K562 (cell line): ENCODE measurements around the gene NPR2. TPM values are rescaled to one million over a fixed set of nuclear protein-coding genes. Genes with fewer than 3 reads are reported as not detected.

ENCODE experiments used
- ASH1L ChIP-seq: fragments of 450-650 bp; IDR thresholded peaks from 2 replicates; pipeline ENCODE4 v1.6.1; 2018; ENCODE audit warnings: borderline replicate concordance, mild to moderate bottlenecking, low read depth; ENCODE audit not compliant: partially characterized antibody
- ATF6 ChIP-seq: sonication (generic); formaldehyde crosslinking; IDR thresholded peaks from 2 replicates; pipeline ENCODE4 v1.4.0; 2020; ENCODE audit warnings: mild to moderate bottlenecking, missing genetic modification reagents
- ATF7 ChIP-seq: fragments of 450-650 bp; IDR thresholded peaks from 2 replicates; pipeline ENCODE4 v1.7.1; 2014; ENCODE audit warnings: mild to moderate bottlenecking, moderate library complexity
- BACH1 ChIP-seq: fragments of 200-800 bp; sonication (Bioruptor generic); IDR thresholded peaks from 2 replicates; pipeline ENCODE4 v1.6.1; 2016; ENCODE audit warnings: missing genetic modification characterization, missing compliant biosample characterization
- FOXA3 ChIP-seq, 2 experiments: fragments of 450-650 bp in 1 of 2; sonication (generic) in 1 of 2; formaldehyde crosslinking; IDR thresholded peaks in 1 of 2; conservative IDR thresholded peaks in 1 of 2; 2 replicates each; pipeline versions ENCODE4 v1.4.0 to v1.8.0; 2020 to 2022; ENCODE audit warnings: mild to moderate bottlenecking in 2 of 2, missing genetic modification reagents in 1 of 2
- FOXK1 ChIP-seq: sonication (generic); formaldehyde crosslinking; IDR thresholded peaks from 2 replicates; pipeline ENCODE4 v1.8.0; 2022; ENCODE audit warnings: missing genetic modification reagents, mild to moderate bottlenecking, borderline replicate concordance
- GTF2E2 ChIP-seq: fragments of 200-800 bp; sonication (Bioruptor generic); IDR thresholded peaks from 2 replicates; pipeline ENCODE4 v1.6.1; 2016; ENCODE audit warnings: missing genetic modification characterization, missing compliant biosample characterization
- HINFP ChIP-seq: fragments of 450-650 bp; conservative IDR thresholded peaks from 2 replicates; pipeline ENCODE4 v1.6.1; 2016; ENCODE audit warnings: missing genetic modification characterization, low read depth, mild to moderate bottlenecking, control low read depth, missing compliant biosample characterization
- HNRNPL ChIP-seq: fragments of 200-400 bp; formaldehyde crosslinking; IDR thresholded peaks from 2 replicates; pipeline ENCODE4 v1.6.1; 2017; ENCODE audit warnings: low read depth, mild to moderate bottlenecking, low read length
- MCM5 ChIP-seq: fragments of 450-650 bp; IDR thresholded peaks from 2 replicates; pipeline ENCODE4 v1.6.1; 2016; ENCODE audit warnings: low read depth
- NFE2L1 ChIP-seq: fragments of 450-650 bp; IDR thresholded peaks from 2 replicates; pipeline ENCODE4 v1.6.1; 2016; ENCODE audit warnings: missing genetic modification characterization, low read depth, mild to moderate bottlenecking, missing compliant biosample characterization, moderate library complexity, borderline replicate concordance
- RHOXF2B ChIP-seq: fragments of 250-450 bp; sonication (Bioruptor Pico); conservative IDR thresholded peaks from 2 replicates; pipeline ENCODE4 v1.5.1; 2021
- SMAD2 ChIP-seq: fragments of 150-350 bp; IDR thresholded peaks from 2 replicates; pipeline ENCODE4 v1.6.1; 2014; ENCODE audit warnings: low read depth, mild to moderate bottlenecking, low read length
- SMARCE1 ChIP-seq: fragments of 450-650 bp; IDR thresholded peaks from 2 replicates; pipeline ENCODE4 v1.7.1; 2016; ENCODE audit warnings: mild to moderate bottlenecking
- SUPT5H ChIP-seq: fragments of 450-650 bp; IDR thresholded peaks from 2 replicates; pipeline ENCODE4 v1.6.1; 2016
- TBP ChIP-seq: optimal IDR thresholded peaks from 2 replicates; pipeline ENCODE3; 2011; ENCODE audit warnings: low read depth, low read length, improper control_type of control experiment
- XRCC3 ChIP-seq: fragments of 450-650 bp; IDR thresholded peaks from 2 replicates; pipeline ENCODE4 v1.6.1; 2017; ENCODE audit warnings: mild to moderate bottlenecking, moderate library complexity
- ZBTB17 ChIP-seq: fragments of 450-650 bp; formaldehyde crosslinking; IDR thresholded peaks from 2 replicates; pipeline ENCODE4 v1.4.0; 2020; ENCODE audit warnings: mild to moderate bottlenecking
- ZKSCAN1 ChIP-seq: fragments of 150-350 bp; IDR thresholded peaks from 2 replicates; pipeline ENCODE4 v1.6.1; 2016; ENCODE audit warnings: low read depth, low read length
- ZNF12 ChIP-seq: sonication (generic); formaldehyde crosslinking; IDR thresholded peaks from 2 replicates; pipeline ENCODE4 v1.4.0; 2020; ENCODE audit warnings: mild to moderate bottlenecking, missing genetic modification reagents
- ZNF134 ChIP-seq: fragments of 250-450 bp; sonication (Bioruptor Pico); conservative IDR thresholded peaks from 2 replicates; pipeline ENCODE4 v1.4.0; 2020
- ZNF511 ChIP-seq: sonication (generic); formaldehyde crosslinking; IDR thresholded peaks from 2 replicates; pipeline ENCODE4 v1.8.0; 2022; ENCODE audit warnings: mild to moderate bottlenecking, missing genetic modification reagents
- ZNF639 ChIP-seq, 2 experiments: fragments of 200-800 bp in 1 of 2; sonication (Bioruptor generic) in 1 of 2; sonication (generic) in 1 of 2; formaldehyde crosslinking in 1 of 2; IDR thresholded peaks in 1 of 2; conservative IDR thresholded peaks in 1 of 2; 2 replicates each; pipeline versions ENCODE4 v1.5.0 to v1.6.1; 2016 to 2020; ENCODE audit warnings: missing compliant biosample characterization in 1 of 2, missing genetic modification characterization in 1 of 2, missing genetic modification reagents in 1 of 2
- polyA plus RNA-seq, 8 experiments: library from polyadenylated mRNA; depleted of rRNA in 4 of 8; stranded (reverse) in 5 of 8; unstranded in 3 of 8; fragments of >200 nt; fragmentation: Nextera tagmentation in 2 of 8; fragmentation: Illumina TruSeq in 1 of 8; extraction: Ambion mirVana in 2 of 8; extraction: Trizol in 1 of 8; gene quantifications; 2 replicates each; pipeline versions ENCODE4 v1.2.1 to v1.2.3, GENCODE V29; 2011 to 2014; ENCODE audit warnings: inconsistent platforms in 1 of 8, missing spikeins in 1 of 8
- total RNA-seq, 7 experiments: library from RNA; depleted of rRNA in 6 of 7; stranded (reverse); fragments of >200 nt in 6 of 7; fragmentation: Illumina TruSeq in 2 of 7; extraction: Trizol in 2 of 7; gene quantifications; 2 replicates each; pipeline versions ENCODE4 v1.2.1 to v1.2.3, GENCODE V29; 2011 to 2021; ENCODE audit warnings: low replicate concordance in 1 of 7

NPR2 gene
- total and polyA plus RNA-seq, 9 of the 15 experiments (the other 6 are each of a cell fraction or from before 2014, with no cell fraction given), result 2.4 to 12.9 (median 6.0) TPM

GRCh38 chr9:35814106-35814840, 22.9 kb downstream of the NPR2 start (continued):
- TF ChIP-seq SMAD2, result no peak
- no peak for TF ChIP-seq FOXA3 (CRISPR knock-in tag; conservative IDR thresholded peaks at IDR 0.05 in 1 of 2, IDR thresholded peaks at IDR 0.05 in 1 of 2)
- no peak for TF ChIP-seq NFE2L1 (tag)
- TF ChIP-seq ZNF134 (CRISPR knock-in tag), result no peak
- TF ChIP-seq ZKSCAN1, result no peak
- no peak for TF ChIP-seq HINFP (tag)
- no peak for TF ChIP-seq BACH1 (tag)
- 0 out of 2 replicates have a peak, but pooled peaks have one; percentile 50 for TF ChIP-seq ZNF511 (CRISPR knock-in tag)
- peak in 1 of 2 experiments; percentile 21; a peak in 1 of 4 replicates for TF ChIP-seq ZNF639 (CRISPR knock-in tag; conservative IDR thresholded peaks at IDR 0.05 in 1 of 2, IDR thresholded peaks at IDR 0.05 in 1 of 2)
- TF ChIP-seq ATF7, result peak; percentile 86
- 0 out of 2 replicates have a peak, but pooled peaks have one; percentile 62 for TF ChIP-seq GTF2E2 (tag)
- TF ChIP-seq ASH1L, result no peak
- TF ChIP-seq SMARCE1, result 0 out of 2 replicates have a peak, but pooled peaks have one; percentile 32
- 0 out of 2 replicates have a peak, but pooled peaks have one; percentile 34 for TF ChIP-seq ZBTB17 (CRISPR knock-in tag)
- TF ChIP-seq HNRNPL, result 0 out of 2 replicates have a peak, but pooled peaks have one; percentile 28
- TF ChIP-seq ZNF12 (CRISPR knock-in tag), result no peak
- no peak for TF ChIP-seq RHOXF2B (CRISPR knock-in tag)
- TF ChIP-seq ATF6, result no peak
- TF ChIP-seq SUPT5H, result 0 out of 2 replicates have a peak, but pooled peaks have one; percentile 49
- TF ChIP-seq FOXK1 (CRISPR knock-in tag), result no peak
- no peak for TF ChIP-seq MCM5
- TF ChIP-seq XRCC3, result no peak
- TF ChIP-seq TBP, result peak; percentile 37
